Panc1 (cell line): ENCODE data around the gene PCNX2. TPM values are rescaled to one million over a fixed set of nuclear protein-coding genes. Genes with fewer than 3 reads are reported as not detected.

Source experiments
- ATAC-seq: fragments of 200-7000 bp; cut with Tn5 transposase; 2 replicates; pipeline ENCODE4 v1.9.1; 2020; ENCODE audit warnings: mild to moderate bottlenecking, moderate library complexity
- BruUV-seq: library from RNA; stranded (reverse); fragments of 400-500 nt; replicated peaks from 2 replicates; lab custom pipeline; 2021; lab: Mats Ljungman, UMichigan
- CTCF ChIA-PET: fragments of 300-600 bp; sonication (Branson Sonifier 250); formaldehyde crosslinking; loops from one replicate; lab custom pipeline; 2022; ENCODE audit warnings: antibody characterized with exemption; lab: Charles Lee
- POLR2A ChIA-PET: fragments of 300-600 bp; sonication (Branson Sonifier 250); formaldehyde crosslinking; loops from one replicate; lab custom pipeline; 2022; ENCODE audit warnings: antibody characterized with exemption; lab: Charles Lee
- DNase-seq: peaks from one replicate; pipeline ENCODE4 v3.0.0-alpha.2; 2010; ENCODE audit warnings: low read depth, low spot score
- H3K27ac ChIP-seq: 2 replicates; pipeline ENCODE4 v1.5.1; 2011; ENCODE audit warnings: mild to moderate bottlenecking, low read length, inconsistent platforms
- H3K27me3 ChIP-seq: fragments of 200-500 bp; sonication (Bioruptor generic); 2 replicates; pipeline ENCODE4 v1.6.0; 2014; ENCODE audit warnings: low read length, inconsistent platforms; ENCODE audit not compliant: control insufficient read depth, insufficient read depth
- H3K36me3 ChIP-seq: fragments of 200-500 bp; sonication (Bioruptor generic); 2 replicates; pipeline ENCODE4 v1.5.1; 2014; ENCODE audit warnings: inconsistent platforms, mild to moderate bottlenecking, low read length, moderate library complexity; ENCODE audit not compliant: control insufficient read depth, insufficient read depth
- H3K4me1 ChIP-seq: 2 replicates; pipeline ENCODE4 v1.5.1; 2011; ENCODE audit warnings: inconsistent platforms, mild to moderate bottlenecking, low read length, moderate library complexity; ENCODE audit not compliant: control insufficient read depth, insufficient read depth
- H3K4me3 ChIP-seq, 2 experiments: 2 replicates each; pipeline ENCODE4 v1.5.1; 2011 to 2012; ENCODE audit warnings: low read depth in 2 of 2, low read length in 2 of 2, mild to moderate bottlenecking in 2 of 2, inconsistent platforms in 1 of 2, moderate library complexity in 1 of 2
- H3K9me3 ChIP-seq: fragments of 200-500 bp; sonication (Bioruptor generic); 2 replicates; pipeline ENCODE4 v1.5.1; 2014; ENCODE audit warnings: low read depth, mild to moderate bottlenecking, inconsistent platforms, low read length, moderate library complexity; ENCODE audit not compliant: control insufficient read depth, insufficient read depth
- POLR2AphosphoS5 ChIP-seq: IDR thresholded peaks from 2 replicates; pipeline ENCODE4 v1.6.1; 2012; ENCODE audit warnings: mild to moderate bottlenecking, low read depth, low read length, moderate library complexity
- SIN3A ChIP-seq: IDR thresholded peaks from 2 replicates; pipeline ENCODE4 v1.6.1; 2012; ENCODE audit warnings: low read depth, mild to moderate bottlenecking, low read length, moderate library complexity, borderline replicate concordance; ENCODE audit not compliant: insufficient read depth
- TCF7L2 ChIP-seq: IDR thresholded peaks from 2 replicates; pipeline ENCODE4 v1.6.1; 2011; ENCODE audit warnings: mild to moderate bottlenecking, low read depth, low read length, inconsistent platforms
- in situ Hi-C: cut with HindIII; loops from 2 replicates; pipeline ENCODE4 v1.10.0; 2016; ENCODE audit warnings: low sequenced_read_pairs, low pct_unique_long_range_greater_than_20kb
- intact Hi-C: fragments of 100-400 bp; cut with micrococcal nuclease; formaldehyde crosslinking; loops from one replicate; pipeline ENCODE4 v1.10.0; 2022; ENCODE audit not compliant: unreplicated experiment
- total RNA-seq: library from RNA; stranded (reverse); gene quantifications from one replicate; pipeline ENCODE4 v1.2.1, GENCODE V29; 2021; ENCODE audit not compliant: unreplicated experiment
- TF ChIP-seq, protein P1 (sequence below), 2 experiments: IDR thresholded peaks; 2 replicates each; pipeline ENCODE4 v1.6.1; 2011 to 2012; ENCODE audit warnings: low read depth in 2 of 2, control low read depth in 1 of 2, low read length in 1 of 2, mild to moderate bottlenecking in 1 of 2, moderate library complexity in 1 of 2; ENCODE audit not compliant: insufficient read depth in 1 of 2
- TF ChIP-seq, protein P2 (sequence below): fragments of 450-650 bp; IDR thresholded peaks from 2 replicates; pipeline ENCODE4 v1.5.1; 2017; ENCODE audit warnings: mild to moderate bottlenecking

Gene PCNX2
- total RNA-seq, 1 experiment from 2014 or later: 2.6 TPM

DNA sequence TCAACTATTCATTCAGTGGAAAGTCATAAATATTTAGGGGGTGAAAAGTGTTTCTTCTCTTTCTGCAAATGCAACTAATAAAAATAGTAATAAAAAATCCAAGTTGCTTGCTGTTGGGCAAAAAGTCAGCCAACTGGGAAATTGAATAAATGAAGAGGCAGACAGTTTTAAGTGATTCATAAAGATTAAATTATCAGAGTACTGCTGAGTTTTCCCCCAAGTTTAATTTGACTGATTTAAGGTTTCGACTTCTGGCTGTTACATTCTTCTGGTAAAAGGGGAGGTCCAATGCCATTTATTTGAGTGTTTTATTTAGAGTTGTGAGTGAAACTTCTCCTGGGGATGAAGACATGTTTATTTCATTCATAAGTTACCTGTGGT is 219.6 kb downstream of the PCNX2 start:
- Histone ChIP-seq H3K4me3 (no peak overlapping the region), H3K27ac (no peak overlapping the region), H3K36me3 (no peaks in the 10 kb centered on the region), H3K9me3 (no peaks in the 10 kb centered on the region; the same call in 1 of the 2 replicates), H3K27me3 (no peaks in the 10 kb centered on the region), H3K4me1 (no peaks in the 10 kb centered on the region)
- intact Hi-C loops (no loop called here), in situ Hi-C loops (no loop called here)
- TF ChIP-seq SIN3A (no peak), TCF7L2 (no peak), POLR2AphosphoS5 (no peak)
- TF ChIP-seq, protein P1, sequence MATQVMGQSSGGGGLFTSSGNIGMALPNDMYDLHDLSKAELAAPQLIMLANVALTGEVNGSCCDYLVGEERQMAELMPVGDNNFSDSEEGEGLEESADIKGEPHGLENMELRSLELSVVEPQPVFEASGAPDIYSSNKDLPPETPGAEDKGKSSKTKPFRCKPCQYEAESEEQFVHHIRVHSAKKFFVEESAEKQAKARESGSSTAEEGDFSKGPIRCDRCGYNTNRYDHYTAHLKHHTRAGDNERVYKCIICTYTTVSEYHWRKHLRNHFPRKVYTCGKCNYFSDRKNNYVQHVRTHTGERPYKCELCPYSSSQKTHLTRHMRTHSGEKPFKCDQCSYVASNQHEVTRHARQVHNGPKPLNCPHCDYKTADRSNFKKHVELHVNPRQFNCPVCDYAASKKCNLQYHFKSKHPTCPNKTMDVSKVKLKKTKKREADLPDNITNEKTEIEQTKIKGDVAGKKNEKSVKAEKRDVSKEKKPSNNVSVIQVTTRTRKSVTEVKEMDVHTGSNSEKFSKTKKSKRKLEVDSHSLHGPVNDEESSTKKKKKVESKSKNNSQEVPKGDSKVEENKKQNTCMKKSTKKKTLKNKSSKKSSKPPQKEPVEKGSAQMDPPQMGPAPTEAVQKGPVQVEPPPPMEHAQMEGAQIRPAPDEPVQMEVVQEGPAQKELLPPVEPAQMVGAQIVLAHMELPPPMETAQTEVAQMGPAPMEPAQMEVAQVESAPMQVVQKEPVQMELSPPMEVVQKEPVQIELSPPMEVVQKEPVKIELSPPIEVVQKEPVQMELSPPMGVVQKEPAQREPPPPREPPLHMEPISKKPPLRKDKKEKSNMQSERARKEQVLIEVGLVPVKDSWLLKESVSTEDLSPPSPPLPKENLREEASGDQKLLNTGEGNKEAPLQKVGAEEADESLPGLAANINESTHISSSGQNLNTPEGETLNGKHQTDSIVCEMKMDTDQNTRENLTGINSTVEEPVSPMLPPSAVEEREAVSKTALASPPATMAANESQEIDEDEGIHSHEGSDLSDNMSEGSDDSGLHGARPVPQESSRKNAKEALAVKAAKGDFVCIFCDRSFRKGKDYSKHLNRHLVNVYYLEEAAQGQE (IDR thresholded peaks at IDR 0.05; ENCODE audit: insufficient read depth in 1 of 2, low read depth in 2 of 2, low read length in 1 of 2): no peak
- TF ChIP-seq, protein P2, sequence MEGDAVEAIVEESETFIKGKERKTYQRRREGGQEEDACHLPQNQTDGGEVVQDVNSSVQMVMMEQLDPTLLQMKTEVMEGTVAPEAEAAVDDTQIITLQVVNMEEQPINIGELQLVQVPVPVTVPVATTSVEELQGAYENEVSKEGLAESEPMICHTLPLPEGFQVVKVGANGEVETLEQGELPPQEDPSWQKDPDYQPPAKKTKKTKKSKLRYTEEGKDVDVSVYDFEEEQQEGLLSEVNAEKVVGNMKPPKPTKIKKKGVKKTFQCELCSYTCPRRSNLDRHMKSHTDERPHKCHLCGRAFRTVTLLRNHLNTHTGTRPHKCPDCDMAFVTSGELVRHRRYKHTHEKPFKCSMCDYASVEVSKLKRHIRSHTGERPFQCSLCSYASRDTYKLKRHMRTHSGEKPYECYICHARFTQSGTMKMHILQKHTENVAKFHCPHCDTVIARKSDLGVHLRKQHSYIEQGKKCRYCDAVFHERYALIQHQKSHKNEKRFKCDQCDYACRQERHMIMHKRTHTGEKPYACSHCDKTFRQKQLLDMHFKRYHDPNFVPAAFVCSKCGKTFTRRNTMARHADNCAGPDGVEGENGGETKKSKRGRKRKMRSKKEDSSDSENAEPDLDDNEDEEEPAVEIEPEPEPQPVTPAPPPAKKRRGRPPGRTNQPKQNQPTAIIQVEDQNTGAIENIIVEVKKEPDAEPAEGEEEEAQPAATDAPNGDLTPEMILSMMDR: no peak
- ChIA-PET POLR2A (no interaction called here), CTCF (no interaction called here)
- ATAC-seq (no peak), DNase-seq (no peak)
- BruUV-seq: no TSS peak

DNA sequence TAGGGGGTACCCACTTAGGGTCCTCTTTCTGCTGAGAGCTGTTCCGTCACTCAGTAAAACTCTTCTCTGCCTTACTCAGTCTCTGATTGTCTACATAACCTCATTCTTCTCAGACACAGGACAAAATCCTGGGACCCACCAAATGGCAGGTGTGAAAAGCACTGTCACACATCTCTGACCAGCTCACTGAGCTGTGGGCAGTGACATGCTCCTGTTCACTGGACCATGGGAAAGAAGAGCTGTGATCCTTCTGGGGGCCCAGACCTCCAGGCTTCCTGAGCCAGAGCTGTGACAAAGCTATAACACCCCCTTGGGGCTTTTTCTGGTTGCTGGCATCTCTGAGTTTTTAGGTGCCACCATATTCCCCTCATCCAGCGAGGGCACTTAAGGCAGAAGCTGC is 229.4 kb downstream of the PCNX2 start:
- in situ Hi-C loops: no loop called here
- BruUV-seq: no TSS peak

More for the DNA sequence above, 229.4 kb downstream of the PCNX2 start:
- DNase-seq (no peak), ATAC-seq (no peak)
- Histone ChIP-seq H3K4me3 (no peak overlapping the region), H3K36me3 (no peaks in the 10 kb centered on the region), H3K27me3 (no peaks in the 10 kb centered on the region), H3K27ac (no peak overlapping the region), H3K9me3 (no peaks in the 10 kb centered on the region), H3K4me1 (no peaks in the 10 kb centered on the region)
- ChIA-PET POLR2A (no interaction called here), CTCF (no interaction called here)
- TF ChIP-seq, protein P1 (IDR thresholded peaks at IDR 0.05; ENCODE audit: insufficient read depth in 1 of 2, low read depth in 2 of 2, low read length in 1 of 2): no peak
- TF ChIP-seq TCF7L2: no peak
- TF ChIP-seq SIN3A: no peak
- TF ChIP-seq, protein P2: no peak
- TF ChIP-seq POLR2AphosphoS5: no peak
- intact Hi-C loops: no loop called here
